HPDE6-E6E7 (cell line): Measurements from ENCODE around the gene PHF21A.
"Not testable (repeated sequence)": the region's sequence is repeated elsewhere in the genome, so short reads cannot be mapped to it uniquely, and the experiment has no call there.

Source experiments
- DNase-seq: peaks from one replicate; pipeline ENCODE4 v3.0.0; 2011; ENCODE audit warnings: missing footprints; ENCODE audit errors: extremely low spot score

The PHF21A gene

GRCh38 chr11:45904309-45904915, 216.8 kb downstream of the PHF21A start:
- no peak for DNase-seq

- no peak for DNase-seq
Observed at GRCh38 chr11:45902452-45903380, 218.5 kb downstream of the PHF21A start.

- DNase-seq: no peak
Observed at GRCh38 chr11:45901626-45902025, 219.6 kb downstream of the PHF21A start.

GRCh38 chr11:45900916-45901617, 220.2 kb downstream of the PHF21A start:
- no peak for DNase-seq

GRCh38 chr11:45900175-45900800, 221.0 kb downstream of the PHF21A start:
- not testable (repeated sequence) for DNase-seq

- DNase-seq: peak; percentile 91
Observed at GRCh38 chr11:45899448-45900174, 221.6 kb downstream of the PHF21A start.

- DNase-seq: no peak
Observed at GRCh38 chr11:45899086-45899447, 222.2 kb downstream of the PHF21A start.

GRCh38 chr11:45897556-45897955, 223.7 kb downstream of the PHF21A start:
- DNase-seq: no peak

- no peak for DNase-seq
Observed at GRCh38 chr11:45896422-45896984, 224.8 kb downstream of the PHF21A start.

GRCh38 chr11:45895553-45896259, 225.5 kb downstream of the PHF21A start:
- no peak for DNase-seq

GRCh38 chr11:45894555-45895247, 226.6 kb downstream of the PHF21A start:
- DNase-seq: no peak

GRCh38 chr11:45892856-45893255, 228.4 kb downstream of the PHF21A start:
- DNase-seq: no peak

- DNase-seq: no peak
Observed at GRCh38 chr11:45890886-45891550, 230.2 kb downstream of the PHF21A start.

GRCh38 chr11:45889966-45890365, 231.3 kb downstream of the PHF21A start:
- DNase-seq: no peak

GRCh38 chr11:45889555-45889954, 231.7 kb downstream of the PHF21A start:
- no peak for DNase-seq

GRCh38 chr11:45887587-45887986, 233.7 kb downstream of the PHF21A start:
- DNase-seq: no peak

GRCh38 chr11:45886816-45887520, 234.3 kb downstream of the PHF21A start:
- no peak for DNase-seq

- DNase-seq: no peak
Observed at GRCh38 chr11:45885921-45886721, 235.1 kb downstream of the PHF21A start.
